Ishikawa (cell line): ENCODE results near the gene EPS15.

Experiments used
- CEBPB ChIP-seq: IDR thresholded peaks from 2 replicates; pipeline ENCODE4 v1.6.1; 2012
- CREB1 ChIP-seq: IDR thresholded peaks from 2 replicates; pipeline ENCODE4 v1.6.1; 2012; ENCODE audit warnings: low read depth
- EGR1 ChIP-seq: IDR thresholded peaks from 2 replicates; pipeline ENCODE4 v1.6.1; 2012
- EP300 ChIP-seq: IDR thresholded peaks from 2 replicates; pipeline ENCODE4 v1.6.1; 2012; ENCODE audit warnings: borderline replicate concordance
- FOXM1 ChIP-seq: IDR thresholded peaks from 2 replicates; pipeline ENCODE4 v1.6.1; 2012; ENCODE audit warnings: low read depth, borderline replicate concordance
- NFIC ChIP-seq: IDR thresholded peaks from 2 replicates; pipeline ENCODE4 v1.6.1; 2012
- RAD21 ChIP-seq: IDR thresholded peaks from 2 replicates; pipeline ENCODE4 v1.6.1; 2012; ENCODE audit warnings: low read depth
- TAF1 ChIP-seq: IDR thresholded peaks from 2 replicates; pipeline ENCODE4 v1.6.1; 2012; ENCODE audit warnings: low read depth, mild to moderate bottlenecking
- TCF12 ChIP-seq: IDR thresholded peaks from 2 replicates; pipeline ENCODE4 v1.6.1; 2012; ENCODE audit warnings: low read depth
- TEAD4 ChIP-seq: IDR thresholded peaks from 2 replicates; pipeline ENCODE4 v1.6.1; 2012
- YY1 ChIP-seq: IDR thresholded peaks from 2 replicates; pipeline ENCODE4 v1.6.1; 2012; ENCODE audit warnings: low read depth
- ZBTB7A ChIP-seq: IDR thresholded peaks from 2 replicates; pipeline ENCODE4 v1.6.1; 2012; ENCODE audit warnings: low read depth
- TF ChIP-seq, protein P1 (sequence below): IDR thresholded peaks from 2 replicates; pipeline ENCODE4 v1.6.1; 2012; ENCODE audit warnings: low read depth, mild to moderate bottlenecking
- TF ChIP-seq, protein P2 (sequence below): IDR thresholded peaks from 2 replicates; pipeline ENCODE4 v1.6.1; 2012
- TF ChIP-seq, protein P3 (sequence below): IDR thresholded peaks from 2 replicates; pipeline ENCODE4 v1.6.1; 2012

Gene EPS15

DNA sequence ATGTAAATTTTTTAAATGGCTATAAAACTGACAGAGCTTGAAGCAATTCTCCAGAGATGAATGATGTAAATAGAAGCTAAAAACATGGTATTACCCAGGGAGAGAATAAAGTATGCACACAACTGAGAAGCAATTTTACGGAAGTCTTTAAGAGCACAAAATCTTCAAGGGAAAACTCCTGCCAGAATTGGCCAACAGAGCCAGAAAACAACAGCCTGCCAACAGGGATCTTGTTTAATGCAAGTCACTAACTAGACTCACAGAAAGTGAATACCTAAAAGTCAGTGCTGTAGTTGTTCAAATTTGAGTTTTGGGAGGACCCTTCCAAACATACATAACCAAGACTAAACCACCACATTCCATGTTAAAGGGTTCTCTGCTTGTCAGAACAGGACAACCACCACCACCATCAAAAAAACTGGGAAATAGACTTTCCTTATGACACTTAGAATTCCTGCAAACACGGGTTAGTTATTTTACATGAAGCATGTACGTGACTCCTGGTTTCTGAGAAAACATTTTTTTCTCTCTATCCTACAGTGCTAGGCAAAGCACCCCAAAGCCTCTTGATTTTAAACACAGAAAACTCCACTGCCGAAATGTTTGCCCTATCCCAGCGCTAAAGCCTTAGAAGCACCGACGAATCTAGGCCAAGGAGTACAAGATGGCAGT lies 1.6 kb downstream of the EPS15 start:
- TF ChIP-seq EP300 (no peak), TAF1 (no peak), TEAD4 (no peak)
- TF ChIP-seq, protein P1, sequence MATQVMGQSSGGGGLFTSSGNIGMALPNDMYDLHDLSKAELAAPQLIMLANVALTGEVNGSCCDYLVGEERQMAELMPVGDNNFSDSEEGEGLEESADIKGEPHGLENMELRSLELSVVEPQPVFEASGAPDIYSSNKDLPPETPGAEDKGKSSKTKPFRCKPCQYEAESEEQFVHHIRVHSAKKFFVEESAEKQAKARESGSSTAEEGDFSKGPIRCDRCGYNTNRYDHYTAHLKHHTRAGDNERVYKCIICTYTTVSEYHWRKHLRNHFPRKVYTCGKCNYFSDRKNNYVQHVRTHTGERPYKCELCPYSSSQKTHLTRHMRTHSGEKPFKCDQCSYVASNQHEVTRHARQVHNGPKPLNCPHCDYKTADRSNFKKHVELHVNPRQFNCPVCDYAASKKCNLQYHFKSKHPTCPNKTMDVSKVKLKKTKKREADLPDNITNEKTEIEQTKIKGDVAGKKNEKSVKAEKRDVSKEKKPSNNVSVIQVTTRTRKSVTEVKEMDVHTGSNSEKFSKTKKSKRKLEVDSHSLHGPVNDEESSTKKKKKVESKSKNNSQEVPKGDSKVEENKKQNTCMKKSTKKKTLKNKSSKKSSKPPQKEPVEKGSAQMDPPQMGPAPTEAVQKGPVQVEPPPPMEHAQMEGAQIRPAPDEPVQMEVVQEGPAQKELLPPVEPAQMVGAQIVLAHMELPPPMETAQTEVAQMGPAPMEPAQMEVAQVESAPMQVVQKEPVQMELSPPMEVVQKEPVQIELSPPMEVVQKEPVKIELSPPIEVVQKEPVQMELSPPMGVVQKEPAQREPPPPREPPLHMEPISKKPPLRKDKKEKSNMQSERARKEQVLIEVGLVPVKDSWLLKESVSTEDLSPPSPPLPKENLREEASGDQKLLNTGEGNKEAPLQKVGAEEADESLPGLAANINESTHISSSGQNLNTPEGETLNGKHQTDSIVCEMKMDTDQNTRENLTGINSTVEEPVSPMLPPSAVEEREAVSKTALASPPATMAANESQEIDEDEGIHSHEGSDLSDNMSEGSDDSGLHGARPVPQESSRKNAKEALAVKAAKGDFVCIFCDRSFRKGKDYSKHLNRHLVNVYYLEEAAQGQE, result no peak

DNA sequence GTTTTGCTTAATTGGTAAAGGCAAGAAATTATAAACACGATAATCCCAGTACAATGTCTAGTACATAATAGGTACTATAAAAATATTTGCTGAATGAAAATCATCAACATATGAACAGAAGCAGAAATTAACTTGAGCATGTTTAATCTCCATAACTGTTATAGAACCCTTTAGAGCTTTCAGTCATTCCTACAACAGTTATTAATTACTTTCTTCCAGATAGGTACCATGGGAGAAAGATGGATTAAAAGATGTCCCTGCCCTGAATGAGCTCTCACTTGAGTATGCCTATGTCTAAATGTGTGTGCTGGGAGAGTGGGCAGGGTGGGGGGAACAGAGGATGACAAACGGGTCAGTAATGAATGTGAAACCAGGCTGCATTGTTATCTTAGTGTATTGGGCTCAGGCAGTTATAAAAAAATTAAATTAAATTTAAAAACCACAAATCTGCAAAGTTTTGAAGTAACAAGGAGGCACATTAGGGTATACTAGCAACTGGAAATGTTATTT lies 2.4 kb downstream of the EPS15 start:
- TF ChIP-seq, protein P2, sequence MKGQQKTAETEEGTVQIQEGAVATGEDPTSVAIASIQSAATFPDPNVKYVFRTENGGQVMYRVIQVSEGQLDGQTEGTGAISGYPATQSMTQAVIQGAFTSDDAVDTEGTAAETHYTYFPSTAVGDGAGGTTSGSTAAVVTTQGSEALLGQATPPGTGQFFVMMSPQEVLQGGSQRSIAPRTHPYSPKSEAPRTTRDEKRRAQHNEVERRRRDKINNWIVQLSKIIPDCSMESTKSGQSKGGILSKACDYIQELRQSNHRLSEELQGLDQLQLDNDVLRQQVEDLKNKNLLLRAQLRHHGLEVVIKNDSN, result no peak
- TF ChIP-seq NFIC, result no peak
- no peak for TF ChIP-seq TAF1
- no peak for TF ChIP-seq CEBPB
- TF ChIP-seq TCF12, result no peak
- TF ChIP-seq, protein P3, sequence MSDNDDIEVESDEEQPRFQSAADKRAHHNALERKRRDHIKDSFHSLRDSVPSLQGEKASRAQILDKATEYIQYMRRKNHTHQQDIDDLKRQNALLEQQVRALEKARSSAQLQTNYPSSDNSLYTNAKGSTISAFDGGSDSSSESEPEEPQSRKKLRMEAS, result no peak

DNA sequence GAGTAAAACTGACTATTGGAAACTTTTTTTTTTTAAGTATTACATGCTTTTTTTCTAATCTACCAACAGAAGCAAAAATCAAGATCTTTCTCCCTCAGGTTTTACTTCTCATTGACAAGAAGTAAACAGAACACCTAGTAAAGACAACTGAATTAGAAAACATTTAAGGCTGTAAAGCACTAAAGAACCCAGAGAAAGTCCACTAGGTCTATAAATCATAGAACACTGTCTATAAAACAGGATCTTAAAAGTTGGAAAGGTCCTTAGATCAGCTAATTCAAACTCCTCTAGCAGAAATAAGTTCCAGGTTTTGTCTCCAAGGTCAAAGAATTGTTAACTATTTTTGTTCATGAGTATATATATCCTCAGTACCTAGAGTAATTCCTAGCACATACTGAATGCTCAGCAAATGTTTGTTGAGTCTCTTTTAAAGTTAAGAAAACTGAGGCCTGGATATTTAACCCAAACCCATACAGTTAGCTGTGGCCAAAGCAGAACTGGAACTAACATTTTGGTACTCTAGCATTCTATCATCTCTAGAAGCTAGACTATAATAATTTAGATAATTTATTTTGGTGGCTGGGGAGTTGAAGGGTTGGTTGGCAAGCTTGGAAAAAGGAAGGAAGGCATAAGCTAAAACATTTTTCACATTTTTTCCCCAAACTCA lies 3.0 kb downstream of the EPS15 start:
- no peak for TF ChIP-seq NFIC
- no peak for TF ChIP-seq TAF1
- TF ChIP-seq EP300, result no peak
- TF ChIP-seq ZBTB7A, result no peak
- TF ChIP-seq TEAD4, result no peak
- TF ChIP-seq FOXM1, result no peak
- no peak for TF ChIP-seq TCF12
- TF ChIP-seq, protein P2, result no peak
- TF ChIP-seq YY1, result no peak
- TF ChIP-seq, protein P1, result no peak
- TF ChIP-seq CREB1, result no peak
- TF ChIP-seq RAD21, result no peak
- TF ChIP-seq, protein P3, result no peak
- TF ChIP-seq CEBPB, result no peak
- TF ChIP-seq EGR1, result no peak

DNA sequence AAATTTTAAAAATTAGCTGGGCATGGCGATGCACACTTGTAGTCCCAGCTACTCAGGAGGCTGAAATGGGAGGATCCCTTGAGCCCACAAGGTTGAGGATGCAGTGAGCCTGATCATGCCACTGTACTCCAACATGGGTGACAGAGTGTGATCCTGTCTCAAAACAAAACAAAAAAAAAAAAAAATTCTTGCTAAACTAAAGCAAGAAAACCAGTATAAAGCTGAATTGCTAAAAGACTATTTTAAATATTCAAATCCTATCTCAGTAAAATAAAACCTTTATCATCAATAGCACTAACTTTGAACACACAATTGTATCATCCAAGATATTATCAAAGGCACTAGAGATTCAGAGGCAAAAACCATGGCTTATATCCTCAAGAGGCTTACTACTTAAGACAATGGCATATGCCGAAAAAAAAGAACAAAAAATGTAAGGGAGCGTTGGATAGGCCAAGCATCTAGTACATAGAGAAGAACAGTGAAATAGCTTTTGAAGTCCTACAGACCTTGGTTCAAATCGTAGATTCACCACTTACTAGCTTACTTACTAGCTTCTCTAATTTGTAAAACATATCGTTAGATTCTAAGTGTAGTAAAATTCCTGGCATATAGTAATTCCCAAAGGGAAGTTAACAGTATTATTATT lies 3.6 kb downstream of the EPS15 start:
- no peak for TF ChIP-seq EP300
- TF ChIP-seq, protein P2, result no peak
- TF ChIP-seq NFIC, result no peak
- TF ChIP-seq RAD21, result no peak
- TF ChIP-seq FOXM1, result no peak
- TF ChIP-seq TCF12, result no peak
- TF ChIP-seq CEBPB, result no peak
- no peak for TF ChIP-seq TEAD4

DNA sequence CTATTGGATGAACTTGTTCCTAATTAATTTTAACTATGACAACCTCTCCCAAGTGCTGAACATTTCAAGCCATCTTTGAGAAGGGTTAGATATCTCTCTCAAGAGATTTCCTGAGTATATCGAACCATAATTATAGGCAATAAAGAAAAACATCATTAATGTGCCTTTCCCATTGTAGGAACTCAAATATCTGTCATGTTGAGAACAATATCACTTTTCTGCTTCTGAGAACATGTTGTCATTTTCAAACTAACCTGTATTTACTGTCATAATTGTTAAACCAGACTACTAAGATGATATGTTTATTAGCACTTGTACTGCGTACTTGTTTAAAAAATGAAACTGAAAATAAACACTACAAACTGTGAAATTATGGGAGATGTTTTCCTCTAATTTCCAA lies 4.3 kb downstream of the EPS15 start:
- no peak for TF ChIP-seq TEAD4
- TF ChIP-seq CEBPB, result no peak
- TF ChIP-seq ZBTB7A, result no peak
- no peak for TF ChIP-seq RAD21
- TF ChIP-seq, protein P1, result no peak
- TF ChIP-seq, protein P3, result no peak
- TF ChIP-seq EP300, result no peak
- no peak for TF ChIP-seq EGR1
- TF ChIP-seq, protein P2, result no peak
- TF ChIP-seq NFIC, result no peak
- no peak for TF ChIP-seq YY1
- TF ChIP-seq FOXM1, result no peak
- TF ChIP-seq TCF12, result no peak
- no peak for TF ChIP-seq CREB1
- TF ChIP-seq TAF1, result no peak
